MCF 10A (cell line): ENCODE data around the gene FABP7. TPM values are rescaled to one million over a fixed set of nuclear protein-coding genes. Genes with fewer than 3 reads are reported as not detected.

ENCODE experiments used
- BruUV-seq: library from RNA; stranded (reverse); fragments of 400-500 nt; replicated peaks from 2 replicates; lab custom pipeline; 2021; lab: Mats Ljungman, UMichigan
- CTCF ChIA-PET: fragments of 300-600 bp; sonication (Branson Sonifier 250); formaldehyde crosslinking; extraction: SDS; loops from one replicate; lab custom pipeline; 2021; ENCODE audit warnings: antibody characterized with exemption, inconsistent platforms; lab: Yijun Ruan, JAX
- POLR2A ChIA-PET: fragments of 300-600, 350-650 bp; sonication (Branson Sonifier 250); formaldehyde crosslinking; extraction: SDS; loops from one replicate; lab custom pipeline; 2020; ENCODE audit warnings: antibody characterized with exemption, inconsistent platforms; lab: Yijun Ruan, JAX
- DNase-seq: peaks from one replicate; pipeline ENCODE4 v3.0.0-alpha.2; 2018; ENCODE audit not compliant: unreplicated experiment
- H3K27ac Mint-ChIP-seq: one replicate; pipeline ENCODE4 v1.8.0; 2022; ENCODE audit warnings: mild to moderate bottlenecking, low read depth, mixed read lengths; ENCODE audit not compliant: unreplicated experiment
- H3K27me3 Mint-ChIP-seq: one replicate; pipeline ENCODE4 v1.8.0; 2022; ENCODE audit warnings: mixed read lengths; ENCODE audit not compliant: insufficient read depth, unreplicated experiment
- H3K36me3 Mint-ChIP-seq: one replicate; pipeline ENCODE4 v1.8.0; 2022; ENCODE audit warnings: mild to moderate bottlenecking, moderate library complexity, mixed read lengths; ENCODE audit not compliant: insufficient read depth, unreplicated experiment
- H3K4me1 Mint-ChIP-seq: one replicate; pipeline ENCODE4 v1.8.0; 2022; ENCODE audit warnings: mixed read lengths; ENCODE audit not compliant: insufficient read depth, unreplicated experiment
- H3K4me3 Mint-ChIP-seq: one replicate; pipeline ENCODE4 v1.8.0; 2022; ENCODE audit warnings: mild to moderate bottlenecking, moderate library complexity, mixed read lengths; ENCODE audit not compliant: unreplicated experiment
- H3K9me3 Mint-ChIP-seq: one replicate; pipeline ENCODE4 v1.8.0; 2022; ENCODE audit warnings: mixed read lengths; ENCODE audit not compliant: unreplicated experiment
- intact Hi-C: fragments of 100-400 bp; cut with micrococcal nuclease; formaldehyde crosslinking; loops from 2 replicates; pipeline ENCODE4 v1.14.1; 2022
- total RNA-seq: library from RNA; stranded (reverse); gene quantifications from 2 replicates; pipeline ENCODE4 v1.2.3, GENCODE V29; 2022
- TF ChIP-seq, protein P1 (sequence below): fragments of 200-600 bp; IDR thresholded peaks from one replicate; pipeline ENCODE4 v1.8.0; 2022; ENCODE audit warnings: antibody characterized with exemption, mild to moderate bottlenecking; ENCODE audit not compliant: unreplicated experiment

Gene FABP7
- total RNA-seq, 1 experiment from 2014 or later = not detected

DNA sequence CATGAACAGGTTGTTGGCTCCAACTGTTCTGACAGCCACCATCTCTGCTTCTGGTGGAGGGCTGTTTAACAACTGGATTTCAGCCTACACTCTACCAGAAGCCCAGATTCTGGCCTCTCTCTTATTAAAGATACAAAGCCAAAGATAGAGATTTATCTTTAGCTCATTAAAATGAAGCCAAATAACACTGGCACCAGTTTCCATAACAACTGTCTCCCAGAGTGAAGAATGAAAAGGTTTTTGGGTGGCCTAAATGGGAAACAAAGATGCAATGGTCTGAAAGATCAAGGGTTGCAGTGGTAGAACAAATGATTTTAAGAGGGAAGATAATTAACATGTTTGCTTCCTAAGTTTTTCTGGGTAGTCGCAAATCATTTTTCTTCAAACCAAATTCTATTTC, 6.4 kb downstream of the FABP7 start:
- Mint-ChIP-seq H3K27me3 (no peaks in the 10 kb centered on the region), H3K9me3 (no peaks in the 10 kb centered on the region), H3K4me3 (no peak overlapping the region), H3K27ac (no peak overlapping the region), H3K4me1 (peaks cover 12% of the 10 kb centered on the region), H3K36me3 (no peaks in the 10 kb centered on the region)
- BruUV-seq = no TSS peak
- ChIA-PET POLR2A (interaction anchor here (0.5 to 1.3 kb wide), 2 partner anchors 9 to 52 kb away, joined by 3 to 4 read pairs; no protein-coding TSS in a partner anchor), CTCF (interaction anchor here (0.7 to 2.7 kb wide), 5 partner anchors 13 to 53 kb away, joined by 4 to 15 read pairs (median 7); no protein-coding TSS in a partner anchor)
- TF ChIP-seq, protein P1, sequence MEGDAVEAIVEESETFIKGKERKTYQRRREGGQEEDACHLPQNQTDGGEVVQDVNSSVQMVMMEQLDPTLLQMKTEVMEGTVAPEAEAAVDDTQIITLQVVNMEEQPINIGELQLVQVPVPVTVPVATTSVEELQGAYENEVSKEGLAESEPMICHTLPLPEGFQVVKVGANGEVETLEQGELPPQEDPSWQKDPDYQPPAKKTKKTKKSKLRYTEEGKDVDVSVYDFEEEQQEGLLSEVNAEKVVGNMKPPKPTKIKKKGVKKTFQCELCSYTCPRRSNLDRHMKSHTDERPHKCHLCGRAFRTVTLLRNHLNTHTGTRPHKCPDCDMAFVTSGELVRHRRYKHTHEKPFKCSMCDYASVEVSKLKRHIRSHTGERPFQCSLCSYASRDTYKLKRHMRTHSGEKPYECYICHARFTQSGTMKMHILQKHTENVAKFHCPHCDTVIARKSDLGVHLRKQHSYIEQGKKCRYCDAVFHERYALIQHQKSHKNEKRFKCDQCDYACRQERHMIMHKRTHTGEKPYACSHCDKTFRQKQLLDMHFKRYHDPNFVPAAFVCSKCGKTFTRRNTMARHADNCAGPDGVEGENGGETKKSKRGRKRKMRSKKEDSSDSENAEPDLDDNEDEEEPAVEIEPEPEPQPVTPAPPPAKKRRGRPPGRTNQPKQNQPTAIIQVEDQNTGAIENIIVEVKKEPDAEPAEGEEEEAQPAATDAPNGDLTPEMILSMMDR = no peak
- intact Hi-C loops = no loop called here
- no peak for DNase-seq

DNA sequence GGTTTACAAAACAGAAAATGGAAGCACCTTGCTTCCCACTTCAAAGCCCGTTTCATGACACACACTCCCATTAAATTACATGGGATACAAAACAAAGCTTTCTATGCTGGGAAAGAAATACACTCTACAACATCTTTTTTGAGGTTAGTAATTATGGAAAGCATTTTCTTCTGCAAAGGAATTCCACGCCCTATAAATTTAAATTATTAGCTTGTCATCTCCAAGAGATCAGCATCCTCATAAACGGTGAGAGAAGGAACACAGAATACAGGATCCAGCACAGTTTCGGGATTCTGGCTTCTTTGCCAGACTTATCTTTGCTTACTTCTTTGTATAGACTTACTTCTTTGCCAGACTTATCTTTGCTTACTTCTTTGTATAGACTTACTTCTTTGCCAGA, 8.2 kb downstream of the FABP7 start:
- POLR2A ChIA-PET = interaction anchor here (1.3 to 5.3 kb wide), 4 partner anchors 10 to 51 kb away, joined by 3 to 202 read pairs (median 13); no protein-coding TSS in a partner anchor
- TF ChIP-seq, protein P1 = no peak
- BruUV-seq = no TSS peak
- Mint-ChIP-seq H3K4me3 (no peak overlapping the region), H3K4me1 (peaks cover 15% of the 10 kb centered on the region), H3K27me3 (no peaks in the 10 kb centered on the region), H3K36me3 (no peaks in the 10 kb centered on the region), H3K27ac (no peak overlapping the region), H3K9me3 (no peaks in the 10 kb centered on the region)
- DNase-seq = no peak
- intact Hi-C loops = loop anchor here (2.0 kb wide), 1 partner anchor 57 kb away; no protein-coding TSS in a partner anchor
- CTCF ChIA-PET = interaction anchor here (2.5 to 2.7 kb wide), 2 partner anchors 43 to 51 kb away, joined by 11 to 15 read pairs; no protein-coding TSS in a partner anchor

DNA sequence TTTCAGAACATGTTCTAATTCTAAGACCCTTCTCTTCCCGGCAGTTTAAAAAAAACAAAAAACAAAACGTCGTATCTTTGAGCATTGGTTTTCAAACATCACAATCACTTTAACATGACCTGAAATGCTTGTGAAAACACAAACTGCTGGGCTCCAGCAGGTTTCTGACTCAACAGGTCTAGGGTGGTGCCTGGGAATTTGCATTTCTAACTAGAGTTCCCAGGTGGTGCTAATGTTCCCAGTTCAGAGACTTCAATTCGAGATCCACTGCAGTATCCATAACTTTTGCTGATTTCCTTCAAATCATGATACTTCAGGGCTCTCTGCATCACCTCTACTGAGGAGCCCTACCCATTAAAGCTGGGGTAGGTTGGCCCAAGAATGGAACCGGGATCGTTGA, 8.7 kb downstream of the FABP7 start:
- CTCF ChIA-PET = interaction anchor here (0.7 to 5.6 kb wide), 9 partner anchors 9 to 57 kb away, joined by 3 to 54 read pairs (median 11); partner anchors contain the start of gene FABP7
- intact Hi-C loops = loop anchor here (2.0 kb wide), 1 partner anchor 57 kb away; no protein-coding TSS in a partner anchor
- no peaks in the 10 kb centered on the region for H3K27me3 Mint-ChIP-seq
- peaks cover 15% of the 10 kb centered on the region for H3K4me1 Mint-ChIP-seq
- no peaks in the 10 kb centered on the region for H3K9me3 Mint-ChIP-seq
- POLR2A ChIA-PET = interaction anchor here (1.3 to 5.3 kb wide), 10 partner anchors 8 to 317 kb away, joined by 3 to 202 read pairs (median 17); partner anchors contain the start of genes FABP7 and SERINC1
- no peak overlapping the region for H3K27ac Mint-ChIP-seq
- TF ChIP-seq, protein P1 = no peak
- no TSS peak for BruUV-seq
- H3K4me3 Mint-ChIP-seq = peak overlapping the region; percentile 87
- no peak for DNase-seq
- no peaks in the 10 kb centered on the region for H3K36me3 Mint-ChIP-seq

DNA sequence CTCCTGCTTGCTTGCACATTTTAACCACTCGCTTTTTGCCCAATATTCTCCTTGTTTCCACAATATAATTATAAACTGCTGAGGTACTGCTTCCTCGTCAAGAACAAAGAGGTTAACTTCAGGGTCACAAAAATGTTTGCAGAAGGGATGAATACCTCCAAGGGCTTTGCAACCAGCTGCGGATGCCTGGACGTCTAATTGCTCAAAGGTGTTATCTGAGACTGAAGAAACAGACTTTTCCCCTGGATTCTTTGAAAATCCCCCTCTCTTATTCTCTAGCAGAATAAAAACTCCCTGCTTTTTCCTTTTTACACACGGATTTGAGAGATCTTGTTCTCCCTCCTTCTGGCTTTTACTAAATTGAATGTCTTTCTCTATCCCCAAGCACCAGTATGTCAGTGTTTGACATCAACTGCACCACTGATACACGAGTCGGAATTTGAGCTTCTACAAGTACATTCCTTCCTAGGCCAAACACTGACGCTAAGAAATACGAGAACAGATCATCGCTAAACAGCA, 9.2 kb downstream of the FABP7 start:
- CTCF ChIA-PET = interaction anchor here (0.6 to 5.6 kb wide), 15 partner anchors 9 to 259 kb away, joined by 3 to 54 read pairs (median 5); partner anchors contain the start of gene FABP7
- intact Hi-C loops = loop anchor here (1.0 to 2.0 kb wide), 3 partner anchors 12 to 58 kb away; no protein-coding TSS in a partner anchor
- H3K4me3 Mint-ChIP-seq = peak overlapping the region; percentile 87

More for the DNA sequence above, 9.2 kb downstream of the FABP7 start:
- Mint-ChIP-seq H3K27me3 (no peaks in the 10 kb centered on the region), H3K27ac (peak overlapping the region; percentile 80), H3K36me3 (no peaks in the 10 kb centered on the region), H3K4me1 (peaks cover 15% of the 10 kb centered on the region), H3K9me3 (no peaks in the 10 kb centered on the region)
- TF ChIP-seq, protein P1 = no peak
- POLR2A ChIA-PET = interaction anchor here (0.7 to 5.3 kb wide), 20 partner anchors 9 to 317 kb away, joined by 3 to 202 read pairs (median 6); partner anchors contain the start of genes FABP7 and SERINC1
- no TSS peak for BruUV-seq
- no peak for DNase-seq
